Coronary artery (tissue), 2 donors: ENCODE measurements around the gene DUS1L.

ENCODE experiments used
- DNase-seq: peaks from one replicate; pipeline ENCODE4 v3.0.0-alpha.2; 2017; ENCODE audit warnings: low spot score
- H3K27ac ChIP-seq, 2 donors: fragments of 200-600 bp; sonication (generic); one replicate each; pipeline ENCODE4 v1.5.1; 2016 to 2019
- H3K4me3 ChIP-seq: fragments of 200-600 bp; sonication (generic); 2 replicates; pipeline ENCODE4 v1.5.1; 2016; ENCODE audit warnings: mild to moderate bottlenecking, moderate library complexity
- CTCF ChIP-seq: fragments of 200-600 bp; sonication (generic); IDR thresholded peaks from one replicate; pipeline ENCODE4 v1.5.1; 2019; ENCODE audit warnings: antibody characterized with exemption

The DUS1L gene

GRCh38 chr17:82105882-82106687 lies 40.5 kb upstream of the DUS1L start:
- peak overlapping the region; percentile 64 to 82 for H3K27ac ChIP-seq
- no peak for DNase-seq
- TF ChIP-seq CTCF = no peak
- H3K4me3 ChIP-seq = peak overlapping the region; percentile 43

- DNase-seq = no peak
- TF ChIP-seq CTCF = no peak
- peak overlapping the region; percentile 64 to 82 for H3K27ac ChIP-seq
- H3K4me3 ChIP-seq = peak overlapping the region; percentile 43
These were observed 39.8 kb upstream of the DUS1L start for GRCh38 chr17:82105417-82105881.

- no peak for DNase-seq
- TF ChIP-seq CTCF = no peak
- Histone ChIP-seq H3K4me3 (no peak overlapping the region), H3K27ac (peak overlapping the region in 1 of 2 donors; percentile 27)
These were observed 39.3 kb upstream of the DUS1L start for GRCh38 chr17:82104797-82105416.

- Histone ChIP-seq H3K27ac (peak overlapping the region; percentile 11 to 68), H3K4me3 (no peak overlapping the region)
- TF ChIP-seq CTCF = no peak
- DNase-seq = no peak
These were observed 38.2 kb upstream of the DUS1L start for GRCh38 chr17:82103553-82104451.

GRCh38 chr17:82101767-82102679 lies 36.4 kb upstream of the DUS1L start:
- Histone ChIP-seq H3K27ac (peak overlapping the region in 1 of 2 donors; percentile 100), H3K4me3 (no peak overlapping the region)
- DNase-seq = no peak
- no peak for TF ChIP-seq CTCF

GRCh38 chr17:82101301-82101715 lies 35.7 kb upstream of the DUS1L start:
- peak overlapping the region in 1 of 2 donors; percentile 100 for H3K27ac ChIP-seq
- no peak for DNase-seq
- H3K4me3 ChIP-seq = no peak overlapping the region
- TF ChIP-seq CTCF = no peak
